Stimulated activated CD4-positive, alpha-beta T cell treated with anti-CD3 and anti-CD28 coated beads, Interleukin-12 subunit alpha, Interleukin-12 subunit beta, amount 100 ng/mL, for 48 hours (primary cell): Measurements from ENCODE around the gene CDH4.

Source experiments
- DNase-seq, 3 donors: peaks; one replicate each; pipeline ENCODE4 v3.0.0-alpha.2; 2020; ENCODE audit warnings: low read depth in 2 of 3, low spot score in 1 of 3

CDH4 gene

DNA sequence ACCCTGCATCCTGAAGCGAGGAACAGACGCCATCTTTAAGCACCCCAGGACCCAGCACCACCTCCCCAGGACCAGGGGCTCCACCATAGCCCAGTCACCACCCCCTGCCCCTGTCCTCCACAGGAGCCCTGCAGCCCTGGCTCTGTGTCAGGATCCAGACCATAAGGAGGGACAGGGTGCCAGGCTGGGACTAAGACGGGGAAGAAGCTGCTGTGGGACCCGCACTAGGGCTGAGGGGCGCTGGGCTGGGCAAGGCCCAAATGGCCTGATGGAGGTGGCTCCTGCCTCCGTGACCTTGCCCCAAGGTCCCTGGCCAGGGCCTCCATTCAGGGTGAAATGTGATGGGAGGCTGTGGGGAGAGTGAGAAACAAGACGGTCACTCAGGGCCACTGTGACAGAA lies 428.0 kb downstream of the CDH4 start:
- no peak for DNase-seq

DNA sequence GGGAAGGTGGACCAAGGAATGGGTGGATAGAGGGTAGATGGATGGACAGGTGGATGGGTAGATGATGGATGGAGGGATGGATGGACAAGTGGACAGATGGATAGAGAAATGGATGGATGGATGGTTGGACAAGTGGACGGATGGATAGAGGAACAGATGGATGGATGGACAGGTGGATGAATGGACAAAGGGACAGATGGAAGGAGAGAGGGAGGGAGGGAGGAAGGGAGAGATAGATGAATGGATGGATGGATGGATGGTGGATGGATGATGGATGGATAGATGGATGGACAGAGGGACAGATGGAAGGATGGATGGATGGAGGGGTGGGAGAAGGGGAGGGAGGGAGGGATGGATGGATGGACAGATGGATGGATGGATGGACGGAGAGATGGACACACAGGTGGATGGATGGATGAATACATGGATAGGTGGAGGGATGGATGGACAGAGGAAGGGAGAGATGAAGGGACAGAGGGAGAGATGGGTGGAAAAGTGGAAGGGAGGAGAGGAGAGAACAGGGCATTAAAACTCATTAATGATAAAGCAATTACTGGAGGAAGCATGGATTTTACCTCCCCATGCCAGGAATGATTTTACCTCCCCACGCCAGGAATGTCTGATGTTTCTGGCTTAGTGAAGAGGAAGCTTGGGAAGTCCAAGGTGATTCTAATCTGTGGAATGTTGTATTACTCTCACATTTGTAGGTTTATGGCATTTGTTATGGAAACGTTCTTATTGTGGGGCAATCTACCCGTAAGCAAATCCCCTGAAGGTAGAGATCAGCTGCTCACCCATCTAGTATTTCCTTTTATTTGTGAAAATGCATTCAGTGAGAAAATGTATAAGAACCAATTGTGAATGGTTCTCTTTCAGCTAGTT lies 430.3 kb downstream of the CDH4 start:
- DNase-seq = no peak

DNA sequence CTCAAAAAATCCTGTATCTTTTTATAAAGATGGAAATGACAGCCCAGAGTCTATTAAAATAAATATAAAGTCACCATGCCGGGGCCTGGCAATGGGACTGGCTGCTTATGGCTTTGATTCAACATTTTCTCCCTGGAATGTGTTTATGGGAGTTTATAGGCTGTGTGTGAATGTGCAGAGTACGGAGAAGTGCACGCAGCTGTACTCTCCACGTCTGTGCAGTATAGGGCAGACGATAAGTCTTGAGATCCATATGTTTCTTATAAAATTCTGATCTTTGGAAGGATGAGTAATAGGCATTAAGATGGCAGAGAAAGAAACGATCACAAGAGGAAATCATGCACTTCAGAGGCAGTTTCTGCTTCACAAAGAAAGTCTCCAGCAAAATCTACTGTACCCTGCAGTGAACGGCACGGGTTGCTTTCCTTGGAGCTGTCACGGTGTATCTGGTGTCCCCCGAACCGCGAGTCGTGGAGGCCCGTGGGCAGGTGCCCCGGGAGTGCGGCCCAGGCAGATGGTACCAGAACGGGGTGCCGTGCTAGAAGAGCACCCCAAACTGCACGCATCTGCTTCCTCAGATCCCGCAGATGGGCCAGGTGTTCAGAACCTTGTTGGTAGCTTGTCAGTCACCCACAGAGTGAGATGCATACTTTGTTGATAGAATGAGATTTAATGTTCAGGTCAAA lies 431.1 kb downstream of the CDH4 start:
- DNase-seq = no peak

DNA sequence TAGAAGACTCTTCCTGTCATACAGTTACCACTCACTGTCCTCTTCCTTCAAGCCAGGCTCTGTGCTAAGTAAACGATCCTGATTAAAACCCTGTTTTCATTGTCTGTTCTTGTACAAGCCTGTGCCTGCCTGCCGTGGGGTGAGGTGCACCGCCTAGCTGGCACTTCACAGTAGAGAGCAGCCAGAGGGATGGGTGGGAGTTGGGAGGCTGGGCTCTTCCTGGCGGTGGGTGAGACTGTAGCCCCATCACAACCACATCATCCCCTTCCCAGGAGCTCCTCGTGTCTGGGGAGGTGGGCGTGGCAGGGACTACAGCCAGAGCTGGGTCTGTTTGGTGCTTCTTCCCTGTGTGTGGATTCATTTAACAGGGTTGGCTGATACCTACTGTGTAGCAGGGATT lies 431.7 kb downstream of the CDH4 start:
- no peak for DNase-seq

DNA sequence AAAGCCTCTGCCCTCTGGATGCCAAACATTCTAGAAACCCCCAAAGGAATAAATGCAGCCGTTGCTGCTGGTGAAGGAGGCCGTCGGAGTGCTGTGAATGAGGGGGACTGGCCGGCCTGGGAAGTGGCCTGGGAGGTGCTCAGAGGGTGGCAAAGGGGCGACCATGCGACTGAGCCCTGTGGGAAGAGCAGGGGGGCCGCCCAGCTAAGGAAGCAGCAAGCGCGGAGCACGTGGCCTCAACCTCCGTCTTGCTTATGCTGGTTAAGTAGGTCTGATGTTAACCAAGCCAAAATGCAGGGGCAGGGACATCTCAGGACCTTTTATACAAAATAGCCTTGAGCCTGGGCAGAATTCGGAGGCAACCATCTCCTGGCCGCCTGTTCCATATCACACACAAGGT lies 432.1 kb downstream of the CDH4 start:
- no peak for DNase-seq

DNA sequence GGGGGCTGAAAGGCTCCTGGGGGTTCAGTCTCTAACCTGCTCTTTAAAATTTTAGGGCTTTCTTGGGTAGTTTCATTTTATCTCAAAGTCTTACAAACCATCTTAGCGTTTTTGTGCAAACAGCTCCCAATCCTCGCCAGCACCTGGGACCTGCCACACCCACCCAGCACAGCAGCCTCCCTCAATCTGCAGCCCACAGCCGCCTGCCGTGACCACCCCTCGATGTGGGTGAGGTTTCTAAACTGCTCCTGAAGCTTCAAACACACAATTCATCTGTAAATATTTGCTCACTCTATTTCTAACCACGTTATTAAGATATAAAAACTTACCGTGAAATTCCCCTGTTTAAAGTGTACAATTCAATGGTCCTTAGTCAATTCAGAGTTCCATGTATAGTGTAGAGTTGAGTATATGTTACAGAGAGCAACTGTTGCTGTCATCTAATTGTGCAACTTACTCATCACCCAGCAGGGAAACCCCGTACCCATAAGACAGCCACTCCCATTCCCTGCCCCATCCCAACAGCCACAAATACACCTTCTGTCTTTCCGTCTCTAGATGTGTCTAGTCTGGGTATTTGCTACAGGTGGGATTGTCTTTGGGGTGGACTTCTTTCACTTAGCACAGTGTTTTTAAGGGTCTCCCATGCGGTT lies 432.6 kb downstream of the CDH4 start:
- DNase-seq = no peak

DNA sequence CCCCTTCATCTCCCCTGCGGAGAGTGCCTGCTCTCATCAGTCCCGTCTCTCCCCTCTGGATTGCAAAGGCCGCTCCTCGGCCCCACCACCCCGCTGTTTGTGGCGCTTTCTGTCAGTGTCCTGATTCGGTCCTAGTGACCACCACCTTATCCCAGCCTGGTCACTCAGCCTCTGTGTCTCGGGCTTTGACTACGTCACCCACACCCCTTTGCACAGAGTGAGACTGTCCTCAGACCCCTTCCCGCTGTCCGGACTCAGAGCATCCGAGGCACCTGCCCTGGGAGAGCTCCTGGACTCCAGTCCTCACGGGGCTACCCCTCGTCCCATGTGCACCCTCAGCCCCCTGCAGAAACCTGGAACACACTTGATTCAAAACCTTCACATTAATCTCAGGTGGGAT lies 433.4 kb downstream of the CDH4 start:
- DNase-seq = no peak

DNA sequence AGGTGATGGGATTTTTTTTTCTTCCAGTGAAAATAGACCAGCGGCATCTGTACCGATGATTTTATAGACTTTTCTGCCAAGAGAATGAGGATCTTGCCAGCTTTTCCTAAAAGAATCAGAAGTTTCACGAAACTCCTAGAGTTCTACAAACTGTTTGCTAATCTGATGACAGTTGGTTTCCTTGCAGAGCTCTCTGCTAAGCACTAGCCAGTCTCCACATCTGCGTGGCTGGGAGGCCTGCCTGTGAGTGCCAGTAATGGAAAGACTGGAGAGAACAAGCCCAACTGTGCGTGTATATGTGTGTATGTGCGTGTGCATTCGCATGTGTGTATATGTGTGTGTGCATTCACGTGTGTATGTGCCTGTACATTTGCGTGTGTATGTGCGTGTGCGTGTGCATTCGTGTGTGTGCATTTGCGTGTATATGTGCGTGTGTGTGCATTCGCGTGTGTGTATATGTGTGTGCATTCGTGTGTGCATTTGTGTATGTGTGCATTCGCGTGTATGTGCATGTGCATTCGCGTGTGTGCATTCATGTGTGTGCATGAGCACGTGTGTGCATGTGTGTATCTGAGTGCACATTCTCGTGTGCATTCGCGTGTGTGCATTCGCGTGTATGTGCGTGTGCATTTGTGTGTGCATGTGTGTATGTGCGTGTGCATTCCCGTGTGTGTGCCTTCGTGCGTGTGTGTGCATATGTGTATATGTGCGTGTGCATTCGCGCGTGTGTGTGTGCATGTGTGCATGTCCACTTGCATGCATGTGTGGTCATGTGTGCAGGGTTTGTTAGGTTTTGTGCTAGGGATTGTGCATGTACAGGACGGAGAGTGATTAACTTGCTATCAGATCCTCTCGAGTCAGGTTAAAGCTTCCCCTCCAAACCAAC lies 434.2 kb downstream of the CDH4 start:
- DNase-seq = no peak

DNA sequence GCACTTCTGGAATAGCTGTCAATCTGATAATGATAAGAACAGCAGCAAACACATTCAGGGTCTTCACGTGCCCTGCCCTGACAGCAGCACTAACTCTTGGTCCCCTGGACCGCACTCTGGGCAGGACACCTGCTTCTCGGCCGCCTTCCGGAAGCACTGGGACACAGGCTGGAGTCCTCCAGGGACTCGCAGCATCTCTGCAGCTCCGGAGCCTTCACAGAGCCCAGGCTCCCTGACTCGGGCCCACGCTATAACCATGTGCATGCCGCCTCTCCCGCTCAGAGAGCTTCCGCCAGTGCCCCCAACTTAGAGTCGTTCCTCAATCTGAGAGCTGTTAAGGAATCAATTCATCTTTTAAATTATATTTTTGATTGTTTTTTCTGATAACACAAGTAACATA lies 436.4 kb downstream of the CDH4 start:
- DNase-seq = no peak

DNA sequence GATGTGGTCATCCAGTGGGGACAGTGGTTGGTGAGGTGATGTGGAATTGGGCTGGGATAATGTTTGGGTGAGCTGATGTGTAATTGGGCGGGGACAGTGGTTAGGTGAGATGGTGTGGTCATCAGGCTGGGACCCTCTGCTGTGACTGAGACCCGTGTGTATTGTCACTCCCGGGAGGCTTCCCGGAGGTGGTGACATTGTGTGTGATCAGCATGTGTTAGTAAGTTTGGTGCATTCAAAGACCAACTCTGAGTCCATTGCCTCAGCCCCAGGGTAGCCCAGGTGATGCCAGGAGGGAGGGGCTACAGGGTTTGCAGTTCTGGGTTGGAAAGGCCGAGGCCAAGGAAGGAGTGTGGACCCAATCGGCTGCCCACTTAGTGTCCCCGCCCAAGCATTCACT lies 438.1 kb downstream of the CDH4 start:
- DNase-seq = no peak

DNA sequence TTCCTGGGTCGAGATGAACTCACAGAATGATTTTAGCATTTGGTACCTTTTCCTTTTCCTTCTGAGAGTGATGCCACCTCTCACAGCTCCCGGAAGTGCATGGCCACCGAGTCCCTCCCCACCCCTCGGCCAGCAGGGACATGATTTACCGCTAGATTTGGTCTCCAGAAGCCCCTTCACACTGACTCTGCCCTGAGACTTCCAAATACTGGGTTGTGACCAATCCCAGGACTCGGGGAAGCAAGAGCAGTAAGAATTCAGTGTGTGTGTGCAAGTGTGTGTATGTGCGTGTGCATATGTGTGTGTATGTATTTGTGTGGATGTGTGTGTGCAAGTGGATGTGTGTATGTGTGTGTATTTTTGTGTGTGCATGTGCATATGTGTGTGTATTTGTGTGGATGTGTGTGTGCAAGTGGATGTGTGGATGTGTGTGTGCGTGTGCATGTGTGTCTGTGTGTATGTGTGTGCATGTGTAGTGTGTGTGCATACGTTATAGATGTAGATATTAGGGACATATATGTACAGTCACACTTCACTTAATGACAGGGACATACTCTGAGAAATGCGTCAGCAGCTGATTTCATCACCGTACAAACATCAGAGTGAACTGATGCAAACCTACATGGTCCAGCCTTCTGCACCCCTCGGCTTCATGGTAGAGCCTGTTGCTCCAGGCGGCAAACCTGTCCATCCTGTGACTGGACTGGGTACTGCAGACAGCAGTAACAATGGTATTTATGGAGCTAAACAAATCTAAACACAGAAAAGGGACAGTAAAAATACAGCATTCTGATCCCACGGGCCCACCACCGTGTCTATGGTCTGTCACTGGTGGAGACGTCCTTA lies 439.2 kb downstream of the CDH4 start:
- DNase-seq = no peak

DNA sequence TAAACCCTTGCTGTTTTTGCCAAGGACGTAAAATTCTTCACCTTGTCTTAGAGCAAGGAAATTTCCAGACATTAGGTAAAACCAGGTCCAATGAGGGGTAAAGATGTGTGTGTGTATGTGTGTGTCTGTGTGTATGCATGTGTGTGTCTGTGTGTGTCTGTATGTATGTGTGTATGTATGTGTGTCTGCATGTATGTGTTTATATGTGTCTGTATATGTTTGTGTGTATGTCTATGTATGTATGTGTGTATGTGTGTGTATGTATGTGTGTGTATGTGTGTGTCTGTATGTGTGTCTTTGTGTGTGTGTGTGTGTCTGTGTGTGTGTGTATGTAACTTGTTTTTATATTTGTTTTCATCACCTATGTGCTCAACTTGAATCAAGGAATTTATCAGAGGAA lies 439.9 kb downstream of the CDH4 start:
- DNase-seq = no peak

DNA sequence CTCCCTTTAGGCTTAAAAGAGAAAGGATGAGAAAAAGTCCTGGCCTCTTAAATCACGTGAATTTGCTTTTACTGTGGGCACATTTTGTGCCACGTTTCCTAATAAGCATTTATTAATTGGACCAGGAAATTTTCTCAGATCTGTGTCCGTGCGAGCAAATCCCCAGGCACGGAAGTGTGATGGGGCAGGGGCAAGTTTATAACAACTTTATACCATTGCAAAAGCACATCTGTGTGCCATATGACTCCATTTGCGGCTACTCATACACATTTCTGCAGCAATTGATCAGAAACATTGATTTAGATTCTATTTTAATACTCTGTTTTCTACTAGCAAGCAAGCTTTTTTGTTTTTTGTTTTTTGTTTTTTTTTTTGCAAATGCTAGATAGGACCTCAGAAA lies 440.4 kb downstream of the CDH4 start:
- no peak for DNase-seq

DNA sequence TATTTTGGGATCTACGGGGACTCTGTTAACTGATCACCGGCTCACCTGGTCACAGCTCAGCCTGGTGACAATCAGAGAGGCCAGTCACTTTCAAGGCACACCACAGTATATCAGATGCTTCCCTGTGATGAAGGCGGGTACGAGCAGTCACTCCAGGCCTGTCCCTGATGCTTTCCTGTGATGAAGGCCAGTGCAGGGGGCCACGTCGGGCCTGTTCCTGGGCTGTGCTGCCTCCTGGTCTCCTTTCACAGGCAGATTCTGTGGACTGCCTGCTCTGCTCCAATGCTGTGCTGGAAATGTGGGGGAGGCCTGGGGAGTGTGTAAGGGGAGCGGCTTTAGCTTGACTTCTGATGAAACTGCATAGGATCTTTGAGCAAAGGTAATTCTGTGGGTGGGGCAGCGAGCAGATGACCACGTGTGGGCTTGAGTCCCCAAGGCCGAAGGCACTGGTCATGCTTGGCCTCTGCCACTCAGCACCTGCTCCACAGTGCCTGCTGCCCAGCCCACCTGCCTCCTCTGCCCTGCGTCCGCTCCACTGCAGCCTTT lies 441.1 kb downstream of the CDH4 start:
- DNase-seq = no peak

DNA sequence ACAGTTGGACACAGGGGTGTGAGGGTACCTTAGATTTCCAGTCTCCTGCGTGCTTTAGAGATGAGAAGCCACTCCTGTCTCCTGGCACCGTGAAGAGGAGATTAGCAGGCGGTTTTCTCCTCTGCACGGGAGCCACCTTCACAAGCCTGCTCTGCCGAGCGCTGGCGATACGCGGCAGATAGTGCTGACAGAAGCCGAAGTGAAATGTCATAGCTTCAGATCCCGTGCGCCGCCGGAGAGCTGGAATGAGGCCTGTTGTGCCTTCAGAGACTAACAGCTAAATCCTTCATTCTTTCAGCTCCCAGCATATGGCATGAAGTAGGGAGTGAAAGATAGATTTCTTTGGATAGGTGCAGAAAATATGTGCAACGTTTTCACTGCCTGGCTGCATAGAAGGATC lies 442.6 kb downstream of the CDH4 start:
- no peak for DNase-seq

DNA sequence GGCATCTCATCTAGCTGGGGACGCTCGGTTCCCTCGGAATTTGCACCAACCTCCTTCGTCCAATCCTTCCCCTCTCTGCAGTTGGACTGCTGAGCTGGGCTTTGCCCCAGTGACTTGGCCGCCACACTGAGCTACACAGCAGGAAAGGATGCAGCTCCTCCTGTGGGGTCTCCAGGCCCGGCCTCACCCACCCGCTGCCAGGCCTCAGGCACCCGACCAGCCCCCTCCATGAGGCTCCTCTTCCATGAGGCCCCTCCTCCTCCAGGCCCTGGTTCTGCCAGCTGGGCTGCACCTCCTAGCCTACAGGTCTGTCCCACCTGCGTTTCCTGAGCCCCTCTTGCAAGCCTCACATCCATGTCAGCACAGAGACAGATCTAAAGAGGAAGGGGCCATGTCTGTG lies 443.7 kb downstream of the CDH4 start:
- no peak for DNase-seq

DNA sequence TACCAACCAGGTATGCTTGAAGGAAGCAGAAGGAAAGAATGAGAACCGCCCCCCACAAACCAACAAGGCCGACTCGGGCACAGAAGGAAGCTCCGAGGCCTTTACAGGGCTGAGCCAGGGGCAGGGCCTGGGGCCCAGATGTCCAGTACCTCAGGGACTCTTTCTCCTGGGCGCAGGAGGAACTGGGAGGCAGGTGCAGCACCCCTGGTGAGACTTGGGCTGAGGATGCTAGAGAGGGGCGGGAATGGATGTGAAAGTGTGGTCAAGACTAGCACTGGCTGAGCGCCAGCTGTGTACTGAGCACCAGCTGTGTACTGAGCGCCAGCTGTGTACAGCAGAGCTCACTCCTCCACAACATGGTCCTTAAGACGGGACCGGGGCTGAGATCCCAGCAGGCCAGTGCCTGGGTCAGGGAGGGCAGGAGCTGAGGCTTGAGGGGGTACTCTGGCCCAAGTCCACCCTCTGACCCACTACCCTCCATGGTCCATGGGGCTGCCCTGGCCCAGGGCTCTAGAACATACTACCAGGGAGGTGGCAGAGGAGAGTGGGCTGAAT lies 444.2 kb downstream of the CDH4 start:
- DNase-seq = no peak

DNA sequence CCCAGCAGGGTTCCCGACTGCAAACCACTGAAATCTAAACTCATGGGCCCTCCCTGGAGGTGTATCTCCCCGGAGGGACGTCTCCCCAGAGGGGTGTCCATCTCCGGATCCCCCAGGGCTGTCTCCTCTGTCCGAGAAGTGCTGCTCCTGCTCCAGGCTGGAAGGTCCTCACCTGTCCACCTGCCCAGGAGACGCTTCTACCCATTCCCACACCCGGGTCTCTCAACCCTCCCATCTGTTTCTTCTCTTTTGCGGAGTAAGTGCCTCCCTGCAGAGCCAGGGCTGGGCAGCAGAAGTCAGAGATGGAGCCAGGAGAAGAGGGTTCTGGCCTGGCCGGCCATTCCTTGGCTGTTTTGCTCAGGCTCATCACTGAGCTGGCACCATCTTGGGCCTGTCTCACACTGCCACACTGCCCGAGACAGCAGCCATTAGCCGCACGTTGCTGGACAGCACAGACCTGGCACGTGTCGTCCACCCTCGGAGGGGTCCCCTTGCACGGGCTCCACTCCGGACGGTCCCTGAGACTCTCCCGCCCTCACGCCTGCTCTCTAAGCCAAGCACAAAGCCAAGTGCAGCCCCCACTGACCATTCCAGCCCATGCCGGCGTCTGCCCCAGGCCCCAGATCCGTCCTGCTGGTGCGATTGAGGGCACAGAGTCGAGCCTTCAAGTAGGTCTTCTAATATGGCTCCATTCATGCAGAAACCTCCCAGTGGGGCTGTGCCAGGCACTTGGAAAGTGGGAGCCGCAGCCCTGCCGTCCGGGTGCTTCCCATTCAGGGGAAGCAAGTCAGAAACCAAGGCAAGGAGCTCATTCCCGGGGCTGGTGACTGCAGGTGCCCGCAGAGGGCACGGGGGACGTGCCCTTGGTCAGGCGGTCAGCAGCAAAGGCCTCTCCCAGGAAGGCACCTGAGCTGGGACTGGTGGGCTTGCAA lies 445.9 kb downstream of the CDH4 start:
- no peak for DNase-seq
